IMR-90 (cell line): ENCODE measurements around the gene LRRC4C.

Experiments
- BHLHE40 ChIP-seq: fragments of 150-350 bp; IDR thresholded peaks from 2 replicates; pipeline ENCODE4 v1.6.1; 2016; ENCODE audit warnings: mild to moderate bottlenecking, low read depth, low read length
- CEBPB ChIP-seq: IDR thresholded peaks from 2 replicates; pipeline ENCODE4 v1.6.1; 2012; ENCODE audit warnings: low read depth, low read length, improper control_type of control experiment
- CHD1 ChIP-seq: IDR thresholded peaks from 2 replicates; pipeline ENCODE4 v1.6.1; 2012; ENCODE audit warnings: low read depth, low read length, improper control_type of control experiment
- CTCF ChIP-seq: conservative IDR thresholded peaks from 2 replicates; pipeline ENCODE4 v1.5.1; 2012; ENCODE audit warnings: mild to moderate bottlenecking, low read depth, low read length, improper control_type of control experiment
- ELK1 ChIP-seq: fragments of 150-350 bp; IDR thresholded peaks from 2 replicates; pipeline ENCODE4 v1.6.1; 2016; ENCODE audit warnings: low read depth, mild to moderate bottlenecking, low read length, moderate library complexity, borderline replicate concordance
- MAZ ChIP-seq: IDR thresholded peaks from 2 replicates; pipeline ENCODE4 v1.6.1; 2012; ENCODE audit warnings: low read depth, mild to moderate bottlenecking, low read length, improper control_type of control experiment, moderate library complexity, borderline replicate concordance
- MXI1 ChIP-seq: IDR thresholded peaks from 2 replicates; pipeline ENCODE4 v1.6.1; 2012; ENCODE audit warnings: low read depth, mild to moderate bottlenecking, low read length, moderate library complexity, borderline replicate concordance
- POLR2A ChIP-seq: IDR thresholded peaks from 2 replicates; pipeline ENCODE4 v1.6.1; 2012; ENCODE audit warnings: mild to moderate bottlenecking, low read depth, low read length
- RAD21 ChIP-seq: IDR thresholded peaks from 2 replicates; pipeline ENCODE4 v1.6.1; 2012; ENCODE audit warnings: low read length, improper control_type of control experiment
- RCOR1 ChIP-seq: IDR thresholded peaks from 2 replicates; pipeline ENCODE4 v1.6.1; 2012; ENCODE audit warnings: mild to moderate bottlenecking, low read length, improper control_type of control experiment; ENCODE audit not compliant: insufficient replicate concordance
- RFX5 ChIP-seq: IDR thresholded peaks from 2 replicates; pipeline ENCODE4 v1.8.0; 2012; ENCODE audit warnings: low read depth, mild to moderate bottlenecking, low read length, moderate library complexity

- TF ChIP-seq CEBPB (no peak), CTCF (no peak), POLR2A (no peak), RAD21 (no peak), BHLHE40 (no peak), RFX5 (no peak), MAZ (no peak), RCOR1 (no peak), MXI1 (no peak), CHD1 (no peak), ELK1 (no peak)
Measured at GRCh38 chr11:40161854-40162410, 1297.5 kb downstream of the LRRC4C start.
